Endometrial microvascular endothelial cells (primary cell): Measurements from ENCODE around the gene NOX4. TPM values are rescaled to one million over a fixed set of nuclear protein-coding genes. Genes with fewer than 3 reads are reported as not detected.

Source experiments
- total RNA-seq: library from RNA; depleted of rRNA; stranded (reverse); fragments of >200 nt; gene quantifications from one replicate; pipeline ENCODE4 v1.2.3, GENCODE V29; 2015; ENCODE audit errors: inconsistent ontology term

The NOX4 gene
- total RNA-seq, 1 donor from 2014 or later: 11.2 TPM

Other genes starting within 250 kb of the NOX4 start
- not detected for gene TRIM77, start 218.9 kb upstream of the NOX4 start, total RNA-seq